ENCODE measurements around the gene ENO2. TPM values are rescaled to one million over a fixed set of nuclear protein-coding genes. Genes with fewer than 3 reads are reported as not detected.
A peak's percentile ranks its signal among the peaks of the same experiment; 100 is the strongest.

The ENO2 gene
- total and polyA plus RNA-seq, 2 experiments from 2014 or later, result 43.5 to 53.5 TPM

- Histone ChIP-seq H3F3A (replicated peaks; ENCODE audit: low read depth) (0 out of 2 replicates have a peak, but pooled peaks cover 2% of the 10 kb centered on the region), H3K9me2 (ENCODE audit: insufficient read depth) (no peaks in the 10 kb centered on the region), H3K79me2 (replicated peaks; ENCODE audit: insufficient read depth) (no peaks in the 10 kb centered on the region), H3K36me3 (ENCODE audit: insufficient read depth) (no peaks in the 10 kb centered on the region), H3K27me3 (ENCODE audit: insufficient read depth) (no peaks in the 10 kb centered on the region), H3K4me2 (no peak overlapping the region), H3K27ac (ENCODE audit: low read depth) (peak overlapping the region; percentile 50; the same call in 1 of the 2 replicates), H3K4me3 (no peak overlapping the region), H4K20me1 (replicated peaks; ENCODE audit: insufficient read depth) (no peaks in the 10 kb centered on the region), H2AFZ (no peak overlapping the region), H3K4me1 (ENCODE audit: insufficient read depth) (peaks cover 13% of the 10 kb centered on the region)
- ATAC-seq (no peak; the same call in 1 of the 3 replicates), DNase-seq (ENCODE audit: low spot score) (no peak)
- no peak for TF ChIP-seq ZNF462 (CRISPR knock-in tag; IDR thresholded peaks at IDR 0.05)
- no peak for TF ChIP-seq EZH2phosphoT487 (IDR thresholded peaks at IDR 0.05; ENCODE audit: unreplicated experiment)
- TF ChIP-seq REST (IDR thresholded peaks at IDR 0.05; ENCODE audit: unreplicated experiment), result no peak
- no peak for TF ChIP-seq ZNF114 (CRISPR knock-in tag; IDR thresholded peaks at IDR 0.05)
- no peak for TF ChIP-seq CTCF (conservative IDR thresholded peaks at IDR 0.05; ENCODE audit: low read depth in 2 of 2)
- Mint-ChIP-seq H3K27ac (peak overlapping the region; percentile 66), H3K4me3 (peak overlapping the region; percentile 39; the same call in 1 of the 3 replicates), H3K36me3 (ENCODE audit: low read depth) (no peaks in the 10 kb centered on the region; the same call in 2 of the 3 replicates), H3K9me3 (no peaks in the 10 kb centered on the region), H3K27me3 (ENCODE audit: insufficient read depth, low read depth, poor library complexity) (peaks cover 15% of the 10 kb centered on the region), H3K4me1 (peaks cover 30% of the 10 kb centered on the region)
Observed at GRCh38 chr12:6953442-6954315, 39.3 kb downstream of the ENO2 start.

All from GM23338 (cell line).